Nephron progenitor cell (in vitro differentiated cells): ENCODE data around the gene YBX1.
"Not testable (repeated sequence)": the region's sequence is repeated elsewhere in the genome, so short reads cannot be mapped to it uniquely, and the experiment has no call there.

Experiments used
- DNase-seq: peaks from one replicate; pipeline ENCODE4 v3.0.0; 2021
- H3K27ac Mint-ChIP-seq: 2 replicates; pipeline ENCODE4 v1.8.0; 2021; ENCODE audit warnings: mild to moderate bottlenecking, moderate library complexity, mixed read lengths
- H3K27me3 Mint-ChIP-seq: 2 replicates; pipeline ENCODE4 v1.8.0; 2021; ENCODE audit warnings: mild to moderate bottlenecking, low read depth, mixed read lengths; ENCODE audit not compliant: poor library complexity
- H3K36me3 Mint-ChIP-seq: 2 replicates; pipeline ENCODE4 v1.8.0; 2021; ENCODE audit warnings: low read depth, mixed read lengths
- H3K4me1 Mint-ChIP-seq: 2 replicates; pipeline ENCODE4 v1.8.0; 2021; ENCODE audit warnings: mixed read lengths
- H3K4me3 Mint-ChIP-seq: 2 replicates; pipeline ENCODE4 v1.8.0; 2021; ENCODE audit warnings: mild to moderate bottlenecking, moderate library complexity, mixed read lengths
- H3K9me3 Mint-ChIP-seq: 2 replicates; pipeline ENCODE4 v1.8.0; 2021; ENCODE audit warnings: mild to moderate bottlenecking, moderate library complexity, mixed read lengths
- CTCF ChIP-seq: fragments of 200-600 bp; sonication (generic); IDR thresholded peaks from 2 replicates; pipeline ENCODE4 v1.5.0; 2021; ENCODE audit warnings: antibody characterized with exemption

The YBX1 gene

DNA sequence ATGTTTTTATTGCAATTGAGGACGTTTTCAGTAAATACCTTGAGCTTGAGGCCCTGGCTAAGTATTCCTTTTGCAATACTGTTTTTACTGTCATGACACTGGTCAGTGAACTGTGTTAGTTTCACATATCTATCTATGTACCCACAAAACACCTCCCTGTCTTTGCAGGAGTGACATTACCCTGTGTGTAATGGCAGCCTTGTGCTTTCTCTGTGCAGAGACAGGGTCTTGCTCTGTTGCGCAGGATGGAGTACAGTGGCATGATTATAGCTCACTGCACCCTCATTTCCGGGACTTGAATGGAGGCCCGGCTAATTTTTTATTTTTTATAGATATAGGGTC, 8.9 kb downstream of the YBX1 start:
- no peaks in the 10 kb centered on the region for H3K9me3 Mint-ChIP-seq
- H3K36me3 Mint-ChIP-seq, result peaks cover 41% of the 10 kb centered on the region
- H3K4me1 Mint-ChIP-seq, result peaks cover 65% of the 10 kb centered on the region
- no peak overlapping the region for H3K4me3 Mint-ChIP-seq
- TF ChIP-seq CTCF, result no peak
- H3K27me3 Mint-ChIP-seq, result no peaks in the 10 kb centered on the region
- DNase-seq, result no peak
- H3K27ac Mint-ChIP-seq, result no peak overlapping the region

GRCh38 chr1:42692461-42692860, 10.2 kb downstream of the YBX1 start:
- Mint-ChIP-seq H3K36me3 (peaks cover 53% of the 10 kb centered on the region), H3K4me1 (peaks cover 52% of the 10 kb centered on the region), H3K4me3 (no peak overlapping the region), H3K27ac (peak overlapping the region; percentile 84), H3K27me3 (no peaks in the 10 kb centered on the region), H3K9me3 (no peaks in the 10 kb centered on the region)
- DNase-seq, result no peak
- TF ChIP-seq CTCF, result no peak

GRCh38 chr1:42692911-42693310, 10.7 kb downstream of the YBX1 start:
- DNase-seq, result no peak
- no peaks in the 10 kb centered on the region for H3K9me3 Mint-ChIP-seq
- H3K27ac Mint-ChIP-seq, result peak overlapping the region; percentile 84
- peaks cover 53% of the 10 kb centered on the region for H3K36me3 Mint-ChIP-seq
- H3K4me1 Mint-ChIP-seq, result peaks cover 47% of the 10 kb centered on the region
- H3K4me3 Mint-ChIP-seq, result no peak overlapping the region
- no peak for TF ChIP-seq CTCF
- no peaks in the 10 kb centered on the region for H3K27me3 Mint-ChIP-seq

DNA sequence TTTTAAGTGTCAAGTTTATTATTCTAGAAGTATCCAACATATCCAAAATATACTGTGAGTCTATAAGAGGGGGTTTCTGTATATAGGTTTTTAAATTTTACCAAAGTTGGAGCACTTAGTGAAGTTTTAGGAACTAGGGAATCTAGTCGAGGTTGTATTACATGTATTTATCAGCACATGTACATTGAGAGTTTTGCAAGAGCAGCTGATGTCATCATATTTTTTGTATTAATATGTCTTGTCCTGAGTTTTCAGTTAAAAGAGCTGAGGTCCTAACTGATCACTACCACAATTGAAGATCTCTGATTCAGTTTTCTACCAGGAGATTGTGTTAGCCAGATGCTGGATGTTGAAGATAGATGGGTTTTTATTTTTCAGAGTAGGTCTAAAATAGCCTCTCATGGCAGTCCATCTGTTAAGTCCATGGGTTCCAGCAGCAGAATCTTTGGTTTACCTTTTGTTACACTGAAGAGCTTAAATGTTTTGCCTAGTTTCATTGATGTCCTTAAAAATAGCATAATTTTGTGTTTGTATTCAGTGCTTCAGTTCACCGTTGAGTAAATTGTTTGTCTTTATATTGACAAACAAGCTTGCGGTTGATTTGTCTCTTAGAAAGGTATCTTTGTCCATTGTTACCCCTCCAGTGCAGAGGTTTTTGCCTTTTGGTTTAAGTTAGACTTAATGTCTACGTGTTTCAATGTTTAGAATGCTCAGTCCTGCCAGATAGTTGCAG, 16.0 kb downstream of the YBX1 start:
- H3K27me3 Mint-ChIP-seq, result no peaks in the 10 kb centered on the region
- DNase-seq, result no peak
- no peak for TF ChIP-seq CTCF
- no peak overlapping the region for H3K27ac Mint-ChIP-seq
- H3K4me3 Mint-ChIP-seq, result no peak overlapping the region
- H3K4me1 Mint-ChIP-seq, result no peaks in the 10 kb centered on the region
- no peaks in the 10 kb centered on the region for H3K9me3 Mint-ChIP-seq
- H3K36me3 Mint-ChIP-seq, result peaks cover 94% of the 10 kb centered on the region

GRCh38 chr1:42700006-42700405, 17.8 kb downstream of the YBX1 start:
- Mint-ChIP-seq H3K27ac (peak overlapping the region; percentile 79), H3K27me3 (no peaks in the 10 kb centered on the region), H3K9me3 (no peaks in the 10 kb centered on the region), H3K36me3 (peaks cover 95% of the 10 kb centered on the region), H3K4me1 (no peaks in the 10 kb centered on the region), H3K4me3 (no peak overlapping the region)
- DNase-seq, result no peak
- TF ChIP-seq CTCF, result no peak

DNA sequence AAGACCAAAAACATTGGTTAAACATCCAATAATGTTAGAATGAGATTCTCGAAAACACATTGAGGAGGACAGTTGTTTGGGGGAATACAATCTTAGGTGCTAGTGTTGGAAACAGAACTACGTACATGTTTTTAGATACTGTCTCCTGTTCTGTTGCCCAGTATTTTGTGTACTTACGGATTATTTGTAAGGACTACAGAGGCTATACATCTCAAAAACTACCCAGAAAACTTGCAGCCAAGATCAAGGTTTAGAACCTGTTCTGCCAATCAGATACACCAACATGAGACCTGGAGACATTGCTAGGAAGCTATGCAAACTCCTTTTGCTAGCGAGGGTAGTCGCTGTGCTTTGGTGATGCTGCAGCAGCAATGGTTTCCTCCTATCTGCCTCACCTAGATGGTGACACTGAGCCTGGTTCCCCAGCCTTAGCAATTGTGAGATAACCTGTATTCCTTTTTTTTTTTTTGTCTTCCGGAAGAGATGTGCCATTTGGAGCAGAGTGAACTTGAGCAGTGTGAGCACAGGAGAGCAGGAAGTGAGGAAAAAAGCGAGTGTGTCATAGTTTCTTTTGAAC, 21.8 kb downstream of the YBX1 start:
- H3K4me1 Mint-ChIP-seq, result no peaks in the 10 kb centered on the region
- TF ChIP-seq CTCF, result no peak
- H3K27ac Mint-ChIP-seq, result peak overlapping the region; percentile 0
- H3K27me3 Mint-ChIP-seq, result no peaks in the 10 kb centered on the region
- peaks cover 97% of the 10 kb centered on the region for H3K36me3 Mint-ChIP-seq
- DNase-seq, result no peak
- no peak overlapping the region for H3K4me3 Mint-ChIP-seq
- peaks cover 15% of the 10 kb centered on the region for H3K9me3 Mint-ChIP-seq

DNA sequence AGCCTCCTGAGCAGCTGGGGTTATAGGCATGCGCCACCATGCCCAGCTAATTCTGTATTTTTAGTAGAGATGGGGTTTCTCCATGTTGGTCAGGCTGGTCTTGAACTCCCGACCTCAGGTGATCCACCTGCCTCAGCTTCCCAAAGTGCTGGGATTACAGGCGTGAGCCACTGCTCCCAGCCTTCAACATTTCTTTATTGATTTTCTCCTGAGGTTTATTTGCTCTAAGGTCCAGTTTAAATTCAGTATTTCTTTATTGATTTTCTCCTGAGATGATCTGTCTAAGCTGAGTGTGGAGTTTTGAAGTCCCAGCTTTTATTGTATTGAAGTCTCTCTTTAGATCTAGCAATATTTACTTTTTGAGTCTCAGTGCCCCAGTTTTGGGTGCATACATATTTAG, 30.6 kb downstream of the YBX1 start:
- DNase-seq, H3K4me3 Mint-ChIP-seq, H3K27me3 Mint-ChIP-seq, H3K27ac Mint-ChIP-seq, H3K4me1 Mint-ChIP-seq: not testable (repeated sequence)
- Mint-ChIP-seq H3K36me3 (peaks cover 98% of the 10 kb centered on the region), H3K9me3 (peaks cover 69% of the 10 kb centered on the region)
